HCT116 (cell line): ENCODE results near the gene DTNBP1. TPM values are rescaled to one million over a fixed set of nuclear protein-coding genes. Genes with fewer than 3 reads are reported as not detected.

Experiments used
- ATAC-seq: fragments of 200-7000 bp; cut with Tn5 transposase; 2 replicates; pipeline ENCODE4 v1.9.1; 2020; ENCODE audit warnings: mild to moderate bottlenecking, moderate library complexity
- BruUV-seq: library from RNA; stranded (reverse); fragments of 400-500 nt; replicated peaks from 2 replicates; lab custom pipeline; 2021; lab: Mats Ljungman, UMichigan
- CTCF ChIA-PET: fragments of 300-600 bp; sonication (Branson Sonifier 250); formaldehyde crosslinking; loops from one replicate; lab custom pipeline; 2021; ENCODE audit warnings: antibody characterized with exemption; lab: Charles Lee
- POLR2A ChIA-PET: fragments of 300-600, 350-600 bp; sonication (Branson Sonifier 250); formaldehyde crosslinking; loops from one replicate; lab custom pipeline; 2021; ENCODE audit warnings: antibody characterized with exemption; lab: Charles Lee
- RAD21 ChIA-PET, 2 experiments: fragments of 300-600 bp; sonication (Branson Sonifier 250); formaldehyde crosslinking; loops; one replicate each; lab custom pipeline; 2023; ENCODE audit warnings: low total read pairs in 2 of 2; ENCODE audit not compliant: uncharacterized antibody in 2 of 2, unreplicated experiment in 2 of 2, low non-redundant PET in 1 of 2; lab: Charles Lee
- DNase-seq: peaks from one replicate; pipeline ENCODE4 v3.0.0-alpha.2; 2010; ENCODE audit warnings: low read depth, low spot score
- H2AFZ ChIP-seq: fragments of 200-600 bp; shearing (Covaris generic), sonication (generic); 2 replicates; pipeline ENCODE4 v1.6.1; 2017; ENCODE audit warnings: low read depth, mixed run types, mixed read lengths, antibody characterized with exemption, low read length; ENCODE audit not compliant: poor library complexity, severe bottlenecking
- H3K27ac ChIP-seq: 2 replicates; pipeline ENCODE4 v1.5.1; 2012; ENCODE audit warnings: low read depth, low read length
- H3K27me3 ChIP-seq: fragments of 200-600 bp; sonication (generic); 2 replicates; pipeline ENCODE4 v1.6.1; 2016; ENCODE audit warnings: mixed run types, low read length, mixed read lengths; ENCODE audit not compliant: insufficient read depth
- H3K36me3 ChIP-seq, 2 experiments: fragments of 200-500 bp in 1 of 2; fragments of 200-600 bp in 1 of 2; sonication (Bioruptor generic) in 1 of 2; sonication (generic) in 1 of 2; 2 replicates each; pipeline versions ENCODE4 v1.5.1 to v1.6.1; 2014 to 2016; ENCODE audit warnings: low read length in 2 of 2, inconsistent platforms in 1 of 2, mixed read lengths in 1 of 2, mixed run types in 1 of 2; ENCODE audit not compliant: insufficient read depth in 2 of 2, control insufficient read depth in 1 of 2
- H3K4me1 ChIP-seq, 2 experiments: fragments of 200-600 bp in 1 of 2; sonication (generic) in 1 of 2; 2 replicates each; pipeline versions ENCODE4 v1.5.1 to v1.6.1; 2012 to 2017; ENCODE audit warnings: low read length in 2 of 2, inconsistent platforms in 1 of 2, mild to moderate bottlenecking in 1 of 2, mixed read lengths in 1 of 2, mixed run types in 1 of 2, moderate library complexity in 1 of 2; ENCODE audit not compliant: insufficient read depth in 2 of 2, control insufficient read depth in 1 of 2
- H3K4me2 ChIP-seq: fragments of 200-600 bp; sonication (generic); 2 replicates; pipeline ENCODE4 v1.6.1; 2017; ENCODE audit warnings: mixed run types, low read length, mixed read lengths
- H3K4me3 ChIP-seq, 2 experiments: fragments of 200-600 bp in 1 of 2; sonication (generic) in 1 of 2; replicated peaks in 1 of 2; 2 replicates each; pipeline ENCODE4 v1.5.1; 2011 to 2016; ENCODE audit warnings: low read length in 2 of 2, control low read depth in 1 of 2, low read depth in 1 of 2, mild to moderate bottlenecking in 1 of 2, mixed read lengths in 1 of 2, mixed run types in 1 of 2
- H3K79me2 ChIP-seq: fragments of 200-600 bp; sonication (generic); 2 replicates; pipeline ENCODE4 v1.6.1; 2017; ENCODE audit warnings: mild to moderate bottlenecking, mixed run types, low read length, moderate library complexity, mixed read lengths; ENCODE audit not compliant: insufficient read depth
- H3K9ac ChIP-seq: fragments of 200-600 bp; sonication (generic); 2 replicates; pipeline ENCODE4 v1.6.1; 2016; ENCODE audit warnings: low read length, mixed read lengths
- H3K9me2 ChIP-seq: fragments of 200-600 bp; sonication (generic), shearing (Covaris generic); 2 replicates; pipeline ENCODE4 v1.6.1; 2017; ENCODE audit warnings: mixed run types, mild to moderate bottlenecking, moderate library complexity; ENCODE audit not compliant: insufficient read depth
- H3K9me3 ChIP-seq, 2 experiments: fragments of 200-500 bp in 1 of 2; fragments of 200-600 bp in 1 of 2; sonication (Bioruptor generic) in 1 of 2; sonication (generic) in 1 of 2; 2 replicates each; pipeline ENCODE4 v1.6.1; 2014 to 2017; ENCODE audit warnings: low read length in 2 of 2, mixed read lengths in 2 of 2, inconsistent platforms in 1 of 2, low read depth in 1 of 2, mild to moderate bottlenecking in 1 of 2, mixed run types in 1 of 2, moderate library complexity in 1 of 2; ENCODE audit not compliant: control insufficient read depth in 1 of 2, insufficient read depth in 1 of 2
- H4K20me1 ChIP-seq: fragments of 200-600 bp; sonication (generic), shearing (Covaris generic); 2 replicates; pipeline ENCODE4 v1.6.1; 2017; ENCODE audit warnings: mixed run types, mild to moderate bottlenecking, moderate library complexity; ENCODE audit not compliant: insufficient read depth
- ATF3 ChIP-seq: IDR thresholded peaks from 2 replicates; pipeline ENCODE4 v1.6.1; 2012
- EGR1 ChIP-seq: IDR thresholded peaks from 2 replicates; pipeline ENCODE4 v1.6.1; 2012; ENCODE audit warnings: low read depth
- ELF1 ChIP-seq: IDR thresholded peaks from 2 replicates; pipeline ENCODE4 v1.6.1; 2012; ENCODE audit warnings: low read depth, borderline replicate concordance
- EZH2phosphoT487 ChIP-seq: fragments of 200-600 bp; IDR thresholded peaks from 2 replicates; pipeline ENCODE4 v1.6.1; 2018; ENCODE audit warnings: antibody characterized with exemption, borderline replicate concordance
- FOSL1 ChIP-seq: IDR thresholded peaks from 2 replicates; pipeline ENCODE4 v1.6.1; 2012; ENCODE audit warnings: low read depth
- JUND ChIP-seq: IDR thresholded peaks from 2 replicates; pipeline ENCODE4 v1.6.1; 2012
- POLR2AphosphoS5 ChIP-seq: IDR thresholded peaks from 2 replicates; pipeline ENCODE4 v1.6.1; 2011; ENCODE audit warnings: mild to moderate bottlenecking, low read depth, low read length, moderate library complexity
- REST ChIP-seq: IDR thresholded peaks from 2 replicates; pipeline ENCODE4 v1.6.1; 2012; ENCODE audit warnings: low read depth
- SIN3A ChIP-seq: IDR thresholded peaks from 2 replicates; pipeline ENCODE4 v1.6.1; 2012; ENCODE audit warnings: low read depth
- SP1 ChIP-seq: IDR thresholded peaks from 2 replicates; pipeline ENCODE4 v1.6.1; 2012; ENCODE audit warnings: low read depth
- SRF ChIP-seq: IDR thresholded peaks from 2 replicates; pipeline ENCODE4 v1.6.1; 2012; ENCODE audit warnings: low read depth
- YY1 ChIP-seq: IDR thresholded peaks from 2 replicates; pipeline ENCODE4 v1.6.1; 2011; ENCODE audit warnings: low read length, low read depth, moderate library complexity, mild to moderate bottlenecking; ENCODE audit not compliant: insufficient replicate concordance; ENCODE audit errors: extremely low read depth
- ZFX ChIP-seq: fragments of 450-650 bp; IDR thresholded peaks from 2 replicates; pipeline ENCODE4 v1.6.1; 2017
- ZNF274 ChIP-seq: fragments of 200-500 bp; sonication (Bioruptor generic); IDR thresholded peaks from 2 replicates; pipeline ENCODE4 v1.6.1; 2014; ENCODE audit warnings: mild to moderate bottlenecking, low read depth, low read length, inconsistent platforms
- intact Hi-C: fragments of 100-400 bp; cut with micrococcal nuclease; formaldehyde crosslinking; loops from 2 replicates; pipeline ENCODE4 v1.10.0; 2022
- total RNA-seq: library from RNA; stranded (reverse); gene quantifications from one replicate; pipeline ENCODE4 v1.2.1, GENCODE V29; 2021; ENCODE audit not compliant: unreplicated experiment

The DTNBP1 gene
- total RNA-seq, 1 experiment from 2014 or later, result 16.7 TPM

- Histone ChIP-seq H3K27me3 (no peaks in the 10 kb centered on the region), H3K4me1 (no peaks in the 10 kb centered on the region), H3K9me2 (no peaks in the 10 kb centered on the region; the same call in 1 of the 2 replicates), H3K36me3 (no peaks in the 10 kb centered on the region), H3K79me2 (peaks cover 10% of the 10 kb centered on the region; the same call in 1 of the 2 replicates)
- no TSS peak for BruUV-seq
- ATAC-seq, result no peak
- ChIA-PET RAD21 (no interaction called here), POLR2A (no interaction called here)
- intact Hi-C loops, result no loop called here
- TF ChIP-seq REST, result no peak
- TF ChIP-seq ELF1, result no peak
- no peak for TF ChIP-seq YY1
- TF ChIP-seq ATF3, result no peak
- no peak for TF ChIP-seq ZFX
- no peak for TF ChIP-seq SP1
- no peak for TF ChIP-seq EGR1
- no peak for TF ChIP-seq ZNF274
- TF ChIP-seq POLR2AphosphoS5, result no peak
- TF ChIP-seq SRF, result no peak
- no peak for TF ChIP-seq JUND
- no peak for TF ChIP-seq EZH2phosphoT487
- no peak for TF ChIP-seq FOSL1
- no peak for TF ChIP-seq SIN3A
- TF ChIP-seq, all 23 proteins: peak for 0
- CTCF ChIA-PET, result no interaction called here
- Histone ChIP-seq H3K4me2 (no peak overlapping the region), H3K27ac (no peak overlapping the region), H3K9me3 (no peaks in the 10 kb centered on the region), H3K4me3 (no peak overlapping the region), H4K20me1 (no peaks in the 10 kb centered on the region), H3K9ac (no peak overlapping the region), H2AFZ (no peak overlapping the region)
- no peak for DNase-seq
Observed at GRCh38 chr6:15480525-15480924, 182.3 kb downstream of the DTNBP1 start.
